Right lobe of liver (tissue), 4 donors: Measurements from ENCODE around the gene LCP1.

ENCODE experiments used
- CTCF ChIP-seq, 4 donors: fragments of 200-600 bp in 3 of 4; fragments of 450-650 bp in 1 of 4; IDR thresholded peaks; one replicate each; pipeline versions ENCODE4 v1.5.1 to v1.8.0; 2016 to 2022; ENCODE audit warnings: antibody characterized with exemption in 4 of 4, mild to moderate bottlenecking in 2 of 4
- POLR2A ChIP-seq: fragments of 450-650 bp; IDR thresholded peaks from one replicate; pipeline ENCODE4 v1.6.1; 2017; ENCODE audit warnings: antibody characterized with exemption, mild to moderate bottlenecking
- donor health status: DM: no; HTN: no; CAD: no.
- donor health status: DM: no; HTN: no; CAD: no.
- donor health status: DM: no; HTN: yes; CAD: no.

GRCh38 chr13:46122304-46122703 lies 59.7 kb downstream of the LCP1 start:
- TF ChIP-seq POLR2A = no peak
- TF ChIP-seq CTCF (IDR thresholded peaks at IDR 0.05) = no peak
